Aorta (tissue), 5 donors: ENCODE results near the gene NRG4. TPM values are rescaled to one million over a fixed set of nuclear protein-coding genes. Genes with fewer than 3 reads are reported as not detected.
"Not testable (repeated sequence)": the region's sequence is repeated elsewhere in the genome, so short reads cannot be mapped to it uniquely, and the experiment has no call there.

Experiments
- ATAC-seq: fragments of 200-7000 bp; cut with Tn5 transposase; one replicate; pipeline ENCODE4 v1.9.1; 2022; ENCODE audit warnings: moderate library complexity; ENCODE audit not compliant: low FRiP score
- DNase-seq, 2 donors: peaks; one replicate each; pipeline ENCODE4 v3.0.0-alpha.2; 2020
- H3K27ac ChIP-seq, 2 donors: one replicate each; pipeline ENCODE4 v1.5.1; 2013; ENCODE audit warnings: low read length in 2 of 2, mild to moderate bottlenecking in 2 of 2, moderate library complexity in 2 of 2, control low read depth in 1 of 2, inconsistent platforms in 1 of 2, low read depth in 1 of 2
- H3K27me3 ChIP-seq, 2 donors: one replicate each; pipeline ENCODE4 v1.6.1; 2013; ENCODE audit warnings: control low read depth in 1 of 2, low read length in 1 of 2, mild to moderate bottlenecking in 1 of 2, moderate library complexity in 1 of 2; ENCODE audit not compliant: insufficient read depth in 2 of 2, control insufficient read depth in 1 of 2
- H3K36me3 ChIP-seq, 2 donors: one replicate each; pipeline ENCODE4 v1.6.1; 2013; ENCODE audit warnings: control low read depth in 1 of 2, low read length in 1 of 2, mild to moderate bottlenecking in 1 of 2; ENCODE audit not compliant: insufficient read depth in 2 of 2, control insufficient read depth in 1 of 2
- H3K4me1 ChIP-seq, 2 donors: one replicate each; pipeline ENCODE4 v1.6.1; 2013; ENCODE audit warnings: low read length in 2 of 2, control low read depth in 1 of 2, mild to moderate bottlenecking in 1 of 2, moderate library complexity in 1 of 2; ENCODE audit not compliant: insufficient read depth in 2 of 2, control insufficient read depth in 1 of 2
- H3K4me3 ChIP-seq, 2 donors: one replicate each; pipeline ENCODE4 v1.5.1; 2013; ENCODE audit warnings: low read length in 2 of 2, control low read depth in 1 of 2, mild to moderate bottlenecking in 1 of 2
- H3K9me3 ChIP-seq: one replicate; pipeline ENCODE4 v1.6.1; 2013; ENCODE audit warnings: mild to moderate bottlenecking, low read length; ENCODE audit not compliant: control insufficient read depth
- WGBS, 2 donors: extraction: QIAGEN DNeasy Blood & Tissue Kit; methylation state at CpG; one replicate each; pipeline ENCODE4 v1.1.7; 2013; 5-methylcytosine and 5-hydroxymethylcytosine counted together
- intact Hi-C, 2 donors: fragments of 100-400 bp; cut with DNase I; formaldehyde crosslinking; loops; one replicate each; pipeline versions ENCODE4 v1.14.2 to v1.15.0; 2022
- polyA plus RNA-seq, 2 donors: library from polyadenylated mRNA; stranded (reverse); fragments of 200-250 nt; gene quantifications; one replicate each; pipeline ENCODE4 v1.2.3, GENCODE V29; 2013
- total RNA-seq, 2 donors: library from RNA; stranded (reverse); fragmentation: NEBNext Ultra II Directional; extraction: Animal tissue kit (Norgen Biotek cat#: 25700); gene quantifications; one replicate each; pipeline ENCODE4 v1.2.1, GENCODE V29; 2021
- donor health status: healthy with polysubstance abuse.
- donor health status: Bipolar disorder and iron deficiency.
- donor health status: DM: no; HTN: no; CAD: no.
- donor health status: DM: no; HTN: no; CAD: no.
- donor health status: DM: yes; HTN: yes; CAD: no.

The NRG4 gene
- total and polyA plus RNA-seq, 4 donors: not detected

DNA sequence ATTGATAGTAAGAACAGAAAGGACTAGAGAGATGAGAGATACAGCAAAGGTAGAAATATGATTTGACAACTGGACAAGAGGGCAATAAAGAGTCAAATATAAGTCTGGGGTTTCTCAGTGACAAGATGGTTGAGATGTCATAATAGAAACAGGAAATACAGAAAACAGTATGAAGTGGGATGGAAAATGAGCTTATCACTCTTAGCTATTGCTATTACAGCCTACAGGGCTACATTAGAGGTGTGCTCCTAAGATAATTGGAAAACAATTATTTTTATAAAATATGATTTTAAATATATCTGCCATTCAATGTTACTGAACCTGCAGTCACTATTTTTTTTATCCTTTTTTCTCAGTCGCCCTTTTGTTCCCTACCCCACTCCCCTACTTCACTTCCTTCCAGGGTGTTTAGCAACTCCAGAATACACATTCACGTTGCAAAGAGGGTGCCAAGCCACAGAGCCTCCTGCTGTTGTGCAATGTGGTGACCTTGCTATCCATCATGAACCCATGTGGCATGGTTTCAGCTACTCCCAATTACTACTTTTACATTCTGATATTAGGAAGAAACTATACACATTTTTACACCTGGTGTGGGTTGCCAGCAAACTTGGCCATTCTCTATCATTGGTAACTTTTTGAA, 6.0 kb downstream of the NRG4 start:
- no peaks in the 10 kb centered on the region for H3K36me3 ChIP-seq
- intact Hi-C loops: no loop called here
- H3K27me3 ChIP-seq: no peaks in the 10 kb centered on the region
- ATAC-seq (no peak), DNase-seq (no peak)
- H3K9me3 ChIP-seq: no peaks in the 10 kb centered on the region
- H3K27ac ChIP-seq: no peak overlapping the region
- 38 to 50% methylated on average over 2 of the region's 2 CpGs for WGBS, 2 donors
- no peak overlapping the region for H3K4me3 ChIP-seq
- no peaks in the 10 kb centered on the region for H3K4me1 ChIP-seq

DNA sequence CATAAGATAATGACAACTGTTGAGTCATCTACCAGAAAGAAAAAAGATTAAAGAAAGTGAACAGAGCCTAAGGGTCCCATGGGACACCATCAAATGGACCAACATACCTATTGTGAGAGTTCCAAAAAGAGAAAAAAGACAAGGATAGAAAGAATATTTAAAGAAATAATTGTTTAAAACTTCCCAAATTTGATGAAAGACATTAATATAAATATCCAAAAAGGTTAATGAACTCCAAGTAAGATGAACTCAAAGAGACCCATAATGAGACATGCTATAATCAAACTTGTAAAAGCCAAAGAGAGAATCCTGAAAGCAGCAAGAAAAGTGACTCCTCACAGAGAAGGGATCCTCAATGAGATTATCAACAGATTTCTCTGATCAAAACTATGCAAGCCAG, 8.9 kb downstream of the NRG4 start:
- Histone ChIP-seq H3K27me3 (no peaks in the 10 kb centered on the region), H3K4me3 (no peak overlapping the region), H3K27ac (no peak overlapping the region), H3K9me3 (no peaks in the 10 kb centered on the region), H3K4me1 (no peaks in the 10 kb centered on the region), H3K36me3 (no peaks in the 10 kb centered on the region)
- intact Hi-C loops: no loop called here
- no peak for ATAC-seq
- no peak for DNase-seq

DNA sequence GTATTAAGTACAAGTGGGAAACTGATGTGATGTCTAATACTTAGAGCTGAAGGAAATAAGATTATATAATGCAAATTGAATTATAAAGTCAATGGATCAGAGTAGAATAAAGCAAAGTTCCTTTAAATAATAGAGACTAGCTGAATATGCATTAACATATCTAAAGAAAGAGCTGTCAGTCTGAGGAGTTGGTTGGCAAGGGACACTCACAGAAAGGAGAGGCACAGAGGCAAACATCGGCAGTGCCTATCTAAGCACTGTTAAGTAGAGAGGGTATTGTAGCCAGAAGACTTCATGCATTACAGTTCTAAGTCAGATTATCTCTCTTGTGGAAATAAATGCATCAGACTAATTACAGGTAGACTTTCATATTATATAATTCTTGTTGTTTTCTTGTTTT, 16.6 kb downstream of the NRG4 start:
- 59 to 62% methylated on average over 1 of the region's 1 CpG for WGBS, 2 donors
- intact Hi-C loops: no loop called here
- DNase-seq (no peak), ATAC-seq (no peak)
- H3K4me1 ChIP-seq: no peaks in the 10 kb centered on the region
- H3K4me3 ChIP-seq: no peak overlapping the region
- H3K36me3 ChIP-seq: no peaks in the 10 kb centered on the region
- peaks cover 2% of the 10 kb centered on the region for H3K9me3 ChIP-seq
- H3K27ac ChIP-seq: no peak overlapping the region
- H3K27me3 ChIP-seq: no peaks in the 10 kb centered on the region

DNA sequence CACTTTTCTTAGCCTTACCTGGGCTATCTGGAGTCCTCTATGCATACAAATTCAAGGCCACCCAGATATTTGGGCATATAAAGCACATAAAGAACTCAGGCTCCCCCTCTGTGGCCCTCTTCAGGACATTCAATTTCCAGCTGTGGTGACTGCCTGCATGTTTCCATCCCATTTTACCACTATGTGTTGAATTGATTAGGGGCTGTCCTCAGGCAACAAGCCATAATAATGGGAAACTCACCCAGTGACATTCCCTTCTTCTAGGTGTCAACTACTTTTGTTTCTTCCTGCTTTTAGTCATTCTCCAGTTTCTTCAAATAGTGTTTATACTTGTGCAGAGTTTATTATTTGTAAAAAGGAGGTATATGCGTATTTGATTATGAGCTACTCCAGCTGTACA, 18.0 kb downstream of the NRG4 start:
- DNase-seq (no peak), ATAC-seq (no peak)
- Histone ChIP-seq H3K4me1 (no peaks in the 10 kb centered on the region), H3K27ac (no peak overlapping the region), H3K4me3 (no peak overlapping the region), H3K9me3 (peaks cover 2% of the 10 kb centered on the region), H3K36me3 (no peaks in the 10 kb centered on the region), H3K27me3 (no peaks in the 10 kb centered on the region)
- intact Hi-C loops: no loop called here
- 90 to 98% methylated on average over 1 of the region's 1 CpG for WGBS, 2 donors

DNA sequence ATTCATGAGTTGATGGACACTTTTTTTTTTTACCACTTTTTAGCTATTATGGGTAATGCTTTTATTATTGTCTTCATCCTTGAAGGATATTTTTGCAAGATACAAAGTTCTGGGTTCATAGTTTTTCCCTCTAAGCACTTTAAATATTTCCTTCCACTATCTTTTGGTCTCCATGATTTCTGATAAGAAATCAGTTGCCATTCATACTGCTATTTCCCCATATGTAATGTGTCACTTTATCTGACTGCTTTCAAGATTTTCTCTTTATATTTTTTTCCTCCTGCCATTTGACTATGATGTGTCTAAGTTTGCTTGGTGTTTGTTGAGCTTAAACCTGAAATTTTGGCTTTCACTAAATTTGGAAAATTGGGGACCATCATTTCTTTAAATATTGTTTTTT, 19.3 kb downstream of the NRG4 start:
- Histone ChIP-seq H3K27ac (no peak overlapping the region), H3K9me3 (peaks cover 2% of the 10 kb centered on the region), H3K27me3 (no peaks in the 10 kb centered on the region), H3K36me3 (no peaks in the 10 kb centered on the region), H3K4me3 (no peak overlapping the region), H3K4me1 (no peaks in the 10 kb centered on the region)
- intact Hi-C loops: no loop called here
- no peak for ATAC-seq
- no peak for DNase-seq

- H3K27ac ChIP-seq: no peak overlapping the region
- H3K4me1 ChIP-seq: no peaks in the 10 kb centered on the region
- WGBS, 2 donors: 85 to 86% methylated on average over 7 of the region's 7 CpGs
- no peak for DNase-seq
- H3K27me3 ChIP-seq: no peaks in the 10 kb centered on the region
- peaks cover 2% of the 10 kb centered on the region for H3K9me3 ChIP-seq
- no peak for ATAC-seq
- H3K36me3 ChIP-seq: no peaks in the 10 kb centered on the region
- H3K4me3 ChIP-seq: no peak overlapping the region
- intact Hi-C loops: no loop called here
These were observed 22.3 kb downstream of the NRG4 start for GRCh38 chr15:75989875-75990274.

- no peaks in the 10 kb centered on the region for H3K4me1 ChIP-seq
- H3K36me3 ChIP-seq: no peaks in the 10 kb centered on the region
- H3K9me3 ChIP-seq: peaks cover 2% of the 10 kb centered on the region
- 35 to 41% methylated on average over 2 of the region's 2 CpGs for WGBS, 2 donors
- no peak for ATAC-seq
- no peaks in the 10 kb centered on the region for H3K27me3 ChIP-seq
- intact Hi-C loops: no loop called here
- DNase-seq: no peak
- no peak overlapping the region for H3K27ac ChIP-seq
- H3K4me3 ChIP-seq: no peak overlapping the region
These were observed 23.2 kb downstream of the NRG4 start for GRCh38 chr15:75989045-75989444.

- WGBS, 2 donors: 68 to 88% methylated on average over 1 of the region's 1 CpG
- intact Hi-C loops: no loop called here
- no peak for DNase-seq
These were observed 26.3 kb downstream of the NRG4 start for GRCh38 chr15:75985971-75986370.

GRCh38 chr15:75984706-75985105, 27.5 kb downstream of the NRG4 start:
- WGBS, 2 donors: 93 to 95% methylated on average over 3 of the region's 3 CpGs
- H3K27ac ChIP-seq, intact Hi-C loops, ATAC-seq, H3K36me3 ChIP-seq, H3K27me3 ChIP-seq, H3K4me3 ChIP-seq, DNase-seq, H3K4me1 ChIP-seq, H3K9me3 ChIP-seq: not testable (repeated sequence)

More at GRCh38 chr15:75985971-75986370, 26.3 kb downstream of the NRG4 start:
- Histone ChIP-seq H3K27ac (no peak overlapping the region), H3K4me3 (no peak overlapping the region), H3K36me3 (no peaks in the 10 kb centered on the region), H3K27me3 (no peaks in the 10 kb centered on the region), H3K4me1 (no peaks in the 10 kb centered on the region), H3K9me3 (no peaks in the 10 kb centered on the region)
- no peak for ATAC-seq
